ENCODE measurements around the gene ELF1. TPM values are rescaled to one million over a fixed set of nuclear protein-coding genes. Genes with fewer than 3 reads are reported as not detected.
"Not testable (repeated sequence)": the region's sequence is repeated elsewhere in the genome, so short reads cannot be mapped to it uniquely, and the experiment has no call there.

ELF1 gene
- total and polyA plus RNA-seq, 2 experiments from 2014 or later: 7.0 to 12.7 TPM

DNA sequence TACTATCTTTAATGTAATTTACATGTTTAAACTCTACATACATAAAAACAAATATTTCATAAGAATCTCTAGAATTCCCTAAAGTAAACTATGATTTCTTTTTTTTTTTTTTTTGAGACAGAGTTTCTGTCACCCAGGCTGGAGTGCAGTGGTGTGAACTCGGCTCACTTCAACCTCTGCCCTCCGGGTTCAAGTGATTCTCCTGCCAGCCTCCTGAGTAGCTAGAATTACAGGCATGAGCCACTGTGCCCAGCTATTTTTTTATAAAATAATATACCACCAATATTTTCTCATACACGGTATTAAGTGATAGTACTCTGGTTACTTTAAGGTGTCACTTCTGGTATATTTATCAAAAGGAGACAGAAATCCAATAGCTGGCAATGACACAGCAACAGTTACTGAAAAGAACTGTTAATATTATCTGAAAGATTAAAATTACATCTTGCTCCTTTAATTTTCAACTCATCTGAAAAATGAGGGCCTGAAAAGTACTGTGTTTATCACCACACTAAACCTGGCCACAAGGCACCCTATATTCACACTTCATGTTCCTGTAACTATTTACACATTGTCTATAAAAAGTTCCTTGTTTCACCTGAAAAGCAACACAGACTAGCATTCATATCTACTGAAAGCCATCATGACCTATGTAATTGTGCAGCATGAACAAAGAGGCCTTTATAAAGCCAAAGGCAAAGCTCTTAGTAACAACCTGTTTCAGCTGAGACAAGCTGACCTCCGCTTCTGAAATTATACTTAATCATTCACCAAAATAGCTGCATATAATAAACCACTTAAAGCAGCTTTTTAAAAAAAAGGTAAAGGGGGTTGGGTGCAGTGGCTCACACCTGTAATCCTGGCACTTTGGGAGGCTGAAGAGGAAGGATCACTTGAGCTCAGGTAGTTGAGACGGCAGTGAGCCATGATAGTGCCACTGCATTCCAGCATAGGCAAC, 123.6 kb downstream of the ELF1 start (continued):
- TF ChIP-seq, protein P1, sequence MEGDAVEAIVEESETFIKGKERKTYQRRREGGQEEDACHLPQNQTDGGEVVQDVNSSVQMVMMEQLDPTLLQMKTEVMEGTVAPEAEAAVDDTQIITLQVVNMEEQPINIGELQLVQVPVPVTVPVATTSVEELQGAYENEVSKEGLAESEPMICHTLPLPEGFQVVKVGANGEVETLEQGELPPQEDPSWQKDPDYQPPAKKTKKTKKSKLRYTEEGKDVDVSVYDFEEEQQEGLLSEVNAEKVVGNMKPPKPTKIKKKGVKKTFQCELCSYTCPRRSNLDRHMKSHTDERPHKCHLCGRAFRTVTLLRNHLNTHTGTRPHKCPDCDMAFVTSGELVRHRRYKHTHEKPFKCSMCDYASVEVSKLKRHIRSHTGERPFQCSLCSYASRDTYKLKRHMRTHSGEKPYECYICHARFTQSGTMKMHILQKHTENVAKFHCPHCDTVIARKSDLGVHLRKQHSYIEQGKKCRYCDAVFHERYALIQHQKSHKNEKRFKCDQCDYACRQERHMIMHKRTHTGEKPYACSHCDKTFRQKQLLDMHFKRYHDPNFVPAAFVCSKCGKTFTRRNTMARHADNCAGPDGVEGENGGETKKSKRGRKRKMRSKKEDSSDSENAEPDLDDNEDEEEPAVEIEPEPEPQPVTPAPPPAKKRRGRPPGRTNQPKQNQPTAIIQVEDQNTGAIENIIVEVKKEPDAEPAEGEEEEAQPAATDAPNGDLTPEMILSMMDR (conservative IDR thresholded peaks at IDR 0.05; ENCODE audit: low read depth in 2 of 2): no peak
- no peak for TF ChIP-seq EZH2phosphoT487 (IDR thresholded peaks at IDR 0.05; ENCODE audit: unreplicated experiment)
- no peak for TF ChIP-seq ZNF331 (CRISPR knock-in tag; IDR thresholded peaks at IDR 0.05; ENCODE audit: low read depth)
- TF ChIP-seq STAT1 (IDR thresholded peaks at IDR 0.05; ENCODE audit: unreplicated experiment): no peak
- no peak for TF ChIP-seq ZNF114 (CRISPR knock-in tag; IDR thresholded peaks at IDR 0.05)
- TF ChIP-seq NANOG (IDR thresholded peaks at IDR 0.05; ENCODE audit: borderline replicate concordance): no peak
- no peak for TF ChIP-seq EZH2 (IDR thresholded peaks at IDR 0.05; ENCODE audit: low read depth, unreplicated experiment)
- TF ChIP-seq, protein P2, sequence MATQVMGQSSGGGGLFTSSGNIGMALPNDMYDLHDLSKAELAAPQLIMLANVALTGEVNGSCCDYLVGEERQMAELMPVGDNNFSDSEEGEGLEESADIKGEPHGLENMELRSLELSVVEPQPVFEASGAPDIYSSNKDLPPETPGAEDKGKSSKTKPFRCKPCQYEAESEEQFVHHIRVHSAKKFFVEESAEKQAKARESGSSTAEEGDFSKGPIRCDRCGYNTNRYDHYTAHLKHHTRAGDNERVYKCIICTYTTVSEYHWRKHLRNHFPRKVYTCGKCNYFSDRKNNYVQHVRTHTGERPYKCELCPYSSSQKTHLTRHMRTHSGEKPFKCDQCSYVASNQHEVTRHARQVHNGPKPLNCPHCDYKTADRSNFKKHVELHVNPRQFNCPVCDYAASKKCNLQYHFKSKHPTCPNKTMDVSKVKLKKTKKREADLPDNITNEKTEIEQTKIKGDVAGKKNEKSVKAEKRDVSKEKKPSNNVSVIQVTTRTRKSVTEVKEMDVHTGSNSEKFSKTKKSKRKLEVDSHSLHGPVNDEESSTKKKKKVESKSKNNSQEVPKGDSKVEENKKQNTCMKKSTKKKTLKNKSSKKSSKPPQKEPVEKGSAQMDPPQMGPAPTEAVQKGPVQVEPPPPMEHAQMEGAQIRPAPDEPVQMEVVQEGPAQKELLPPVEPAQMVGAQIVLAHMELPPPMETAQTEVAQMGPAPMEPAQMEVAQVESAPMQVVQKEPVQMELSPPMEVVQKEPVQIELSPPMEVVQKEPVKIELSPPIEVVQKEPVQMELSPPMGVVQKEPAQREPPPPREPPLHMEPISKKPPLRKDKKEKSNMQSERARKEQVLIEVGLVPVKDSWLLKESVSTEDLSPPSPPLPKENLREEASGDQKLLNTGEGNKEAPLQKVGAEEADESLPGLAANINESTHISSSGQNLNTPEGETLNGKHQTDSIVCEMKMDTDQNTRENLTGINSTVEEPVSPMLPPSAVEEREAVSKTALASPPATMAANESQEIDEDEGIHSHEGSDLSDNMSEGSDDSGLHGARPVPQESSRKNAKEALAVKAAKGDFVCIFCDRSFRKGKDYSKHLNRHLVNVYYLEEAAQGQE (IDR thresholded peaks at IDR 0.05; ENCODE audit: unreplicated experiment): no peak
- TF ChIP-seq, protein P3, sequence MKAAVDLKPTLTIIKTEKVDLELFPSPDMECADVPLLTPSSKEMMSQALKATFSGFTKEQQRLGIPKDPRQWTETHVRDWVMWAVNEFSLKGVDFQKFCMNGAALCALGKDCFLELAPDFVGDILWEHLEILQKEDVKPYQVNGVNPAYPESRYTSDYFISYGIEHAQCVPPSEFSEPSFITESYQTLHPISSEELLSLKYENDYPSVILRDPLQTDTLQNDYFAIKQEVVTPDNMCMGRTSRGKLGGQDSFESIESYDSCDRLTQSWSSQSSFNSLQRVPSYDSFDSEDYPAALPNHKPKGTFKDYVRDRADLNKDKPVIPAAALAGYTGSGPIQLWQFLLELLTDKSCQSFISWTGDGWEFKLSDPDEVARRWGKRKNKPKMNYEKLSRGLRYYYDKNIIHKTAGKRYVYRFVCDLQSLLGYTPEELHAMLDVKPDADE (IDR thresholded peaks at IDR 0.05): no peak
- no peak for TF ChIP-seq POLR2AphosphoS5 (IDR thresholded peaks at IDR 0.05; ENCODE audit: low read depth)
- no peak for TF ChIP-seq JUNB (IDR thresholded peaks at IDR 0.05; ENCODE audit: unreplicated experiment)

DNA sequence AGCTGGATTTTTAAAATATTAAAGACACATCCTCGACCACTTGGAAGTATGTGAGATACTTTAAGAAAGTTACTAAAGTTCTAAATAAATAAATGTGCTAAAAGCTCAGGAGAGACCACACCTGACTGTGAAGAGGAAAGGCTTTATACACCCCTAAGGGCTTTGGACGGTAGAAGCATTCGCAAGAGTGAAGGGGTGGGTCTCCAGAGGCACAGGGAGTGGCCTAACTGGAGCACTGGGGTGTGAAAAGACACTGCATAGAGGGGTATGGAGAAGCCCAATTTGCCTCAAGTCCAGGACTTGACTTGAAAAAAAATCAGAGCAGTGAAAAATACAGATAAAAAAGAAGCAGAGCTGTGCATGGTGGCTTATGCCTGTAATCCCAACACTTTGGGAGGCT, 125.5 kb downstream of the ELF1 start:
- not testable (repeated sequence) for H3K27ac ChIP-seq (ENCODE audit: low read depth); H3K4me1 Mint-ChIP-seq

More for the DNA sequence above, 125.5 kb downstream of the ELF1 start:
- not testable (repeated sequence) for H2AFZ ChIP-seq; H4K20me1 ChIP-seq (replicated peaks; ENCODE audit: insufficient read depth); H3K79me2 ChIP-seq (replicated peaks; ENCODE audit: insufficient read depth); H3K4me1 ChIP-seq (ENCODE audit: insufficient read depth); H3K27ac Mint-ChIP-seq; ATAC-seq; H3K4me3 ChIP-seq; DNase-seq (ENCODE audit: low spot score); H3K4me3 Mint-ChIP-seq; H3K27me3 ChIP-seq (ENCODE audit: insufficient read depth); H3F3A ChIP-seq (replicated peaks; ENCODE audit: low read depth); H3K9me2 ChIP-seq (ENCODE audit: insufficient read depth); H3K4me2 ChIP-seq; H3K27me3 Mint-ChIP-seq (ENCODE audit: insufficient read depth, low read depth, poor library complexity); H3K36me3 Mint-ChIP-seq (ENCODE audit: low read depth); H3K36me3 ChIP-seq (ENCODE audit: insufficient read depth)
- peaks cover 10% of the 10 kb centered on the region; the same call in 2 of the 3 replicates for H3K9me3 Mint-ChIP-seq
